Measurements from ENCODE around the gene EPHB2.
"Not testable (repeated sequence)": the region's sequence is repeated elsewhere in the genome, so short reads cannot be mapped to it uniquely, and the experiment has no call there.

GRCh38 chr1:22843441-22844183 is 133.0 kb downstream of the EPHB2 start:
- not testable (repeated sequence) for TF ChIP-seq CTCF (IDR thresholded peaks at IDR 0.05); EZH2 (IDR thresholded peaks at IDR 0.05; ENCODE audit: borderline replicate concordance, insufficient read depth, low read depth, low read length, poor library complexity, severe bottlenecking)

All from B cell (primary cell).